ENCODE measurements around the gene HOXB5. TPM values are rescaled to one million over a fixed set of nuclear protein-coding genes. Genes with fewer than 3 reads are reported as not detected.

HOXB5 gene
- total RNA-seq, 1 donor from 2014 or later: not detected

- no peak overlapping the region for H3K9ac ChIP-seq
Measured at GRCh38 chr17:48598736-48599135, 5.2 kb upstream of the HOXB5 start.

GRCh38 chr17:48597778-48598631, 4.4 kb upstream of the HOXB5 start:
- Mint-ChIP-seq H3K9me3 (peaks cover 7% of the 10 kb centered on the region), H3K27ac (no peak overlapping the region), H3K4me3 (no peak overlapping the region), H3K4me1 (peaks cover 6% of the 10 kb centered on the region), H3K36me3 (peaks cover 1% of the 10 kb centered on the region), H3K27me3 (ENCODE audit: insufficient read depth, low read depth) (peaks cover 98% of the 10 kb centered on the region)
- no peak overlapping the region for H2AFZ ChIP-seq (replicated peaks)
- DNase-seq (ENCODE audit: low spot score): peak; percentile 50
- H3K9me3 ChIP-seq (ENCODE audit: low read depth): no peaks in the 10 kb centered on the region
- H3K36me3 ChIP-seq: no peaks in the 10 kb centered on the region
- no peaks in the 10 kb centered on the region for H3F3A ChIP-seq (ENCODE audit: low read depth)
- no peak overlapping the region for H3K4me3 ChIP-seq
- TF ChIP-seq EZH2phosphoT487 (IDR thresholded peaks at IDR 0.05): peak; percentile 99
- TF ChIP-seq CTCF (IDR thresholded peaks at IDR 0.05): no peak
- peak; percentile 100 for TF ChIP-seq EZH2 (IDR thresholded peaks at IDR 0.05)
- H3K4me1 ChIP-seq: no peaks in the 10 kb centered on the region
- H3K9ac ChIP-seq: no peak overlapping the region
- no peak overlapping the region for H3K4me2 ChIP-seq
- peaks cover 95% of the 10 kb centered on the region for H4K20me1 ChIP-seq (ENCODE audit: low read depth)
- H3K27me3 ChIP-seq: peaks cover 100% of the 10 kb centered on the region
- H3K79me2 ChIP-seq (ENCODE audit: low read depth): no peaks in the 10 kb centered on the region
- no peak overlapping the region for H3K27ac ChIP-seq

More at GRCh38 chr17:48598736-48599135, 5.2 kb upstream of the HOXB5 start:
- no peaks in the 10 kb centered on the region for H3F3A ChIP-seq (ENCODE audit: low read depth)
- no peak overlapping the region for H3K27ac Mint-ChIP-seq
- H3K4me1 Mint-ChIP-seq: peaks cover 2% of the 10 kb centered on the region
- H3K9me3 Mint-ChIP-seq: peaks cover 10% of the 10 kb centered on the region
- no peak overlapping the region for H2AFZ ChIP-seq (replicated peaks)
- no peak overlapping the region for H3K4me3 ChIP-seq
- no peak overlapping the region for H3K27ac ChIP-seq
- H3K4me1 ChIP-seq: no peaks in the 10 kb centered on the region
- H3K27me3 ChIP-seq: peaks cover 100% of the 10 kb centered on the region
- H3K4me3 Mint-ChIP-seq: no peak overlapping the region
- H3K4me2 ChIP-seq: no peak overlapping the region
- H3K27me3 Mint-ChIP-seq (ENCODE audit: insufficient read depth, low read depth): peaks cover 98% of the 10 kb centered on the region
- peaks cover 95% of the 10 kb centered on the region for H4K20me1 ChIP-seq (ENCODE audit: low read depth)
- no peaks in the 10 kb centered on the region for H3K79me2 ChIP-seq (ENCODE audit: low read depth)
- H3K36me3 ChIP-seq: no peaks in the 10 kb centered on the region
- H3K9me3 ChIP-seq (ENCODE audit: low read depth): no peaks in the 10 kb centered on the region
- no peak for TF ChIP-seq CTCF (IDR thresholded peaks at IDR 0.05)
- TF ChIP-seq EZH2phosphoT487 (IDR thresholded peaks at IDR 0.05): no peak
- TF ChIP-seq EZH2 (IDR thresholded peaks at IDR 0.05): no peak
- DNase-seq (ENCODE audit: low spot score): no peak
- H3K36me3 Mint-ChIP-seq: peaks cover 1% of the 10 kb centered on the region

DNA sequence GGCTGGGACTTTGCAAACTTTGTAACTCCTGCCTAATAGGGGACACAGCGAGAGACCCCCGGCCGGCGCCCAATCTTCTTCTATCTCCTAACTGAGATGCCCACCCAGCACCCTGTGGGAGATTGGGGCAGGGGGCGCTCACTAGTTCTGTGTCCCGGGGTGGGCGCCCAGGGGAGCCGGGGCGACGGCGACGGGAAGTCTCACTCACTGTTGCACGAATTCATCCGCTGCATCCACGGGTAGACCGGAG, 3.9 kb upstream of the HOXB5 start:
- no peak overlapping the region for H3K4me3 Mint-ChIP-seq
- TF ChIP-seq CTCF (IDR thresholded peaks at IDR 0.05): no peak
- no peak for TF ChIP-seq EZH2phosphoT487 (IDR thresholded peaks at IDR 0.05)
- TF ChIP-seq EZH2 (IDR thresholded peaks at IDR 0.05): no peak
- no peak for DNase-seq (ENCODE audit: low spot score)
- H3K4me1 Mint-ChIP-seq: peaks cover 9% of the 10 kb centered on the region
- Histone ChIP-seq H3K79me2 (ENCODE audit: low read depth) (no peaks in the 10 kb centered on the region), H3K27me3 (peaks cover 100% of the 10 kb centered on the region), H3K9ac (no peak overlapping the region), H3K36me3 (no peaks in the 10 kb centered on the region), H4K20me1 (ENCODE audit: low read depth) (peaks cover 96% of the 10 kb centered on the region), H3K27ac (no peak overlapping the region), H3K4me2 (no peak overlapping the region), H3F3A (ENCODE audit: low read depth) (no peaks in the 10 kb centered on the region), H2AFZ (replicated peaks) (no peak overlapping the region), H3K4me1 (no peaks in the 10 kb centered on the region), H3K4me3 (no peak overlapping the region), H3K9me3 (ENCODE audit: low read depth) (no peaks in the 10 kb centered on the region)
- H3K36me3 Mint-ChIP-seq: peaks cover 1% of the 10 kb centered on the region
- H3K27me3 Mint-ChIP-seq (ENCODE audit: insufficient read depth, low read depth): peaks cover 98% of the 10 kb centered on the region
- peaks cover 9% of the 10 kb centered on the region for H3K9me3 Mint-ChIP-seq
- no peak overlapping the region for H3K27ac Mint-ChIP-seq
